ENCODE results near the gene SDHB. TPM values are rescaled to one million over a fixed set of nuclear protein-coding genes. Genes with fewer than 3 reads are reported as not detected.

Gene SDHB
- total RNA-seq, 3 donors from 2014 or later = 145 to 177 (median 163) TPM

DNA sequence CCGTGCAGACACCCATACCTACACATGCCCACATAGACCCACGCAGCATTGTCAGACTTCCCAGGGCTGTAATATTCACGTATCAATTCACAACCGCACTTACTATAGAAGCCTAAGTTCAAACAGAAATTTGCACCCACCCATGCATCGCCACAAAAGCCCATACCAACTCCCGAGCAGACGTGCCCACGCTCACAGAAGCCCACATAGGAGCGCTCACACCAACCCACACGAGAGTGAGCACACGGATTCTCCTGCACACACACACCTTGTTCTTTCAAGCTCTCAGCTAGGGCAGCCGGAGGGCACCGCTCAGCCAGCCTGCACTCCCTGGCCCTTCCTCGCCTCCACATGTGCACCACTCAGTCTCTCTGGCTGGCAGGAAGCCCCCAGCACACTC lies 78.0 kb downstream of the SDHB start:
- intact Hi-C loops (cut with DNase I, micrococcal nuclease) = no loop called here
- DNase-seq = no peak
- Histone ChIP-seq H3K36me3 (ENCODE audit: low read depth) (no peaks in the 10 kb centered on the region), H3K4me1 (ENCODE audit: low read depth) (peaks cover 8% of the 10 kb centered on the region), H3K4me3 (no peak overlapping the region), H3K9me3 (no peaks in the 10 kb centered on the region)
- ATAC-seq = no peak
- no peak for TF ChIP-seq CTCF (IDR thresholded peaks at IDR 0.05)

DNA sequence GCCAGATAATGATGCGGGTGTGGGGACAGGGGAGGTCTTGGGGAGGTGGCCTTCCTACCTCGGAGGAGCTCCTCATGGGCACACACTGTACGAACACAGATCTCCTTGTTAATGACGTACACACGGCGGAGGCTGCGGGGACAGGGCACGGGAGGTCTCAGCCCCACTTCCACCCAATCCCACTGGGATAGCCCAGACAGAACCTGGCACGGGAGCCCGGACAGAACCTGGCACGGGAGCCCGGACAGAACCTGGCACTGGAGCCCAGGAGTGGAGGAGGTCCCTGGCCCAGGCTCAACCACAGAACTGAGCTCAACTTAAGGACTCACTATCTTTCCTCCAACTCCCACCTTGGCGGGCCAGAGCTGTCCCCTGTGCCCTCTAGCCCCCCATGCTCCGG lies 78.6 kb downstream of the SDHB start:
- ATAC-seq (no peak), DNase-seq (no peak)
- no peak overlapping the region for H3K4me3 ChIP-seq
- no peak for TF ChIP-seq CTCF (IDR thresholded peaks at IDR 0.05)
- H3K36me3 ChIP-seq (ENCODE audit: low read depth) = no peaks in the 10 kb centered on the region
- H3K4me1 ChIP-seq (ENCODE audit: low read depth) = peaks cover 4% of the 10 kb centered on the region
- intact Hi-C loops (cut with DNase I, micrococcal nuclease) = no loop called here
- no peaks in the 10 kb centered on the region for H3K9me3 ChIP-seq

GRCh38 chr1:16973215-16973614 lies 80.6 kb downstream of the SDHB start:
- DNase-seq (no peak), ATAC-seq (no peak)
- Histone ChIP-seq H3K4me3 (no peak overlapping the region), H3K4me1 (ENCODE audit: low read depth) (no peaks in the 10 kb centered on the region), H3K9me3 (no peaks in the 10 kb centered on the region), H3K36me3 (ENCODE audit: low read depth) (no peaks in the 10 kb centered on the region)
- TF ChIP-seq CTCF (IDR thresholded peaks at IDR 0.05) = no peak
- intact Hi-C loops (cut with DNase I, micrococcal nuclease) = no loop called here

DNA sequence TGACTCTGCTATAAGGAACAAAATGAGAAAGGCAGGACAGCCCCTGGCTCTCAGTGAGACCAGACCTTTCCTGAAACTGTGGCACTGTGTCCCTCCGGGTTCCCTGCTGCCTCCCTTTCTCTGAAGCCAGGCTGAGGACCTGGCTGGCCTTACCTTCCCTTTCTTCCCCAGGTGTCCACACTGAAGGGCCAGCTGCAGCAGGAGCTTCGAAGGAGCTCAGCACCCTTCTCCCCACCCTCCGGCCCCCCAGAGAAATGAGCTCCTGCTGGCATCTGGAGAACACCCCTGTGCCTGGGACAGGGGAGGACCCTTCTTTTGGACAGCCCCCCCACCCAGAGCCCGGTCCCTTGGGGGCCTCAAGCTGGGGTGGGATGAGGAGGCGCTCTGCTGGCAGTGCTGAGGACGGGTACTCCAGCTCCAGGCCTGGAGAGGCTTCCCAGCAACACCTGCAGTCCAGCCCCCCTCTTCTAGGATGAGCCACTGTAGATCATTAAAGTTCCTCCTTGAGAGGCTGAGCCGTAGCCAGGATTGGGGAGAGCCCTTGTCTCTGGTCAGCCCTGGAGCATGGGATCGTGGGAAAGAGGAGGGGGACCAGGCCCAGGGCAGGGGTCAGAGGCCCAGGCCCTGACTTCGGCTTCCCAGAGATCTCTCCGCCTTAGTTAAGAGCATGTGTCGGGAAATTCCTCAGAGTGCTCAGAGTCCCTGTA lies 81.5 kb downstream of the SDHB start:
- no peak overlapping the region for H3K4me3 ChIP-seq
- intact Hi-C loops (cut with DNase I, micrococcal nuclease) = no loop called here
- H3K9me3 ChIP-seq = no peaks in the 10 kb centered on the region
- DNase-seq (no peak), ATAC-seq (no peak)
- TF ChIP-seq CTCF (IDR thresholded peaks at IDR 0.05) = no peak
- H3K36me3 ChIP-seq (ENCODE audit: low read depth) = no peaks in the 10 kb centered on the region
- H3K4me1 ChIP-seq (ENCODE audit: low read depth) = no peaks in the 10 kb centered on the region

- Histone ChIP-seq H3K4me3 (no peak overlapping the region), H3K9me3 (no peaks in the 10 kb centered on the region), H3K4me1 (ENCODE audit: low read depth) (no peaks in the 10 kb centered on the region), H3K36me3 (ENCODE audit: low read depth) (no peaks in the 10 kb centered on the region)
- ATAC-seq (peak; percentile 54), DNase-seq (no peak)
- TF ChIP-seq CTCF (IDR thresholded peaks at IDR 0.05) = no peak
- intact Hi-C loops (cut with DNase I, micrococcal nuclease) = no loop called here
These were observed 82.3 kb downstream of the SDHB start for GRCh38 chr1:16971341-16972188.

Measured in mucosa of descending colon (tissue), 3 donors.